ENCODE data around the gene PLPP4. TPM values are rescaled to one million over a fixed set of nuclear protein-coding genes. Genes with fewer than 3 reads are reported as not detected.

PLPP4 gene
- total and polyA plus RNA-seq, 2 donors (not counting 3 experiments of a cell fraction or from before 2014, with no cell fraction given): 15.5 to 36.4 TPM

DNA sequence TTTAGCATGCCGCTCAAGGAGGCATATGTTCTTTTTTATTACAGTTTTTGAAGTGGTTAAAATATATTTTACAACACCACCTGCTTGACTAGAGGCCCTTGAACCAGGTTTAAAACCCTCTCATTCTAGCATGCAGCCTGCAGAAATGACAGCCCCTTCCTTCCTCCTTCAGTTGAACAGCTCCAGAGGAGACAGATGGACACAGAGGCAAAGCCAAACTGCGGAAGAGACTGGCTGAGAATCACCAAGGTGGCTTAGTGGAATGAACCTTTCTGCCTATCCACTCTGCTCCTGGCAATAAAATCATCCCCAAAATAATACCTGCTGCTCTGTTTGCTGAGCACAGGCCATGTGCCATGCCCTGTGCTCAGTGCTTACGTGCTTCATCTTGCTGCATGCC lies 23.9 kb upstream of the PLPP4 start:
- no peaks in the 10 kb centered on the region for H3K9me1 ChIP-seq (replicated peaks; ENCODE audit: control insufficient read depth, extremely low read depth, insufficient read depth, low read length)
- H4K20me1 ChIP-seq (replicated peaks; ENCODE audit: control insufficient read depth, extremely low read depth, insufficient read depth, low read length): no peaks in the 10 kb centered on the region
- H3K4me1 ChIP-seq (ENCODE audit: control insufficient read depth, extremely low read depth, insufficient read depth, low read length): peaks cover 6% of the 10 kb centered on the region
- ChIA-PET POLR2A (no interaction called here), CTCF (interaction anchor here (2.5 kb wide), 1 partner anchor 9 kb away, joined by 8 read pairs; no protein-coding TSS in a partner anchor)
- no peak overlapping the region for H3K4me2 ChIP-seq (ENCODE audit: insufficient read depth, low read length)
- H3K9me3 ChIP-seq (replicated peaks; ENCODE audit: control insufficient read depth, insufficient read depth, low read length): no peaks in the 10 kb centered on the region
- intact Hi-C loops (cut with micrococcal nuclease) (no loop called here), dilution Hi-C loops (cut with MboI; ENCODE audit: extremely low pct_ligation_motif_present, low sequenced_read_pairs) (no loop called here)
- no peaks in the 10 kb centered on the region for H3K27me3 ChIP-seq (ENCODE audit: control insufficient read depth in 2 of 2, insufficient read depth in 2 of 2, low read length in 2 of 2)
- H3K27ac ChIP-seq (ENCODE audit: insufficient read depth, low read depth, low read length): no peak overlapping the region
- H3K9ac ChIP-seq (replicated peaks; ENCODE audit: extremely low read depth, insufficient read depth, low read length): no peak overlapping the region
- no TSS peak for BruUV-seq (replicated peaks)
- DNase-seq (ENCODE audit: low read depth, low spot score) (no peak), FAIRE-seq (no peak)
- H3K36me3 ChIP-seq (ENCODE audit: control insufficient read depth in 2 of 2, extremely low read depth in 1 of 2, insufficient read depth in 2 of 2, low read length in 2 of 2): no peaks in the 10 kb centered on the region
- no peak overlapping the region for H3K4me3 ChIP-seq (replicated peaks in 1 of 3; ENCODE audit: insufficient read depth in 1 of 3, low read depth in 1 of 3, low read length in 3 of 3)
- no peak overlapping the region for H2AFZ ChIP-seq (ENCODE audit: low read depth, low read length)
- no peaks in the 10 kb centered on the region for H3K79me2 ChIP-seq (ENCODE audit: control insufficient read depth, insufficient read depth, low read length)
- TF ChIP-seq, protein P1, sequence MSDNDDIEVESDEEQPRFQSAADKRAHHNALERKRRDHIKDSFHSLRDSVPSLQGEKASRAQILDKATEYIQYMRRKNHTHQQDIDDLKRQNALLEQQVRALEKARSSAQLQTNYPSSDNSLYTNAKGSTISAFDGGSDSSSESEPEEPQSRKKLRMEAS (IDR thresholded peaks at IDR 0.05; ENCODE audit: insufficient read depth, insufficient read length): no peak
- no peak for TF ChIP-seq POLR2AphosphoS5 (IDR thresholded peaks at IDR 0.05; ENCODE audit: insufficient read depth, low read depth, low read length)
- TF ChIP-seq JUN (IDR thresholded peaks at IDR 0.05; ENCODE audit: borderline replicate concordance, insufficient read depth, insufficient read length, low read depth): no peak

DNA sequence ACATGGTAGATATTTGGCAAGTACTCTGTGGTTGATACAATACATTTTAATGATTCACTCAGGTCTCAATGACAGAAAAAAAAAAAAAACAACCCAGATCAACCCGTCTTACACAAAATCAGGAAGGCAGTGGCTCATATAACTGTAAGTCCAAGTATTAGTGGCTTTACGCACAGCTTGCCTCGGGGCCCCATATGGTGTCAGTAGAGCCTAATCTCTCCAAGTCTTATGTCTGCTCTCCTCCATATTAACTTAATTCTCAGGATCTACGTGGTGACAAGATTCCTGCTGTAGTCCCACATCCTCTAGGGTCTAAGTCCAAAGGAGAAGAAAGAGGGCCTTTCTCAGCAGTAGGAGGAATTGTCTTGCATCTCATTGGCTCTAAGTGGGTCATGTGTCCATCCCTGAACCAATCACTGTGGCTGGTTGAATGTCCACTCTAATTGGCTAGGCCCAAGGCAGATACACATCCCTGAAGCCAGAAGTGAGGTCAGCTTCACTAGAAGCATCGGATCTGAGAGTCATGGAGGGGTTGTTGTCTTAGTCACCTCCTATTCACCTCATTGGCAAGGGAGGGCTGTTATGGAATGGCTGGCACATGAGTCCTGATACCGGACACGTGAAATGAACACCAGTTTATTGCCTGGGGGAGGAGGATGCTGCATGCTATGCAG lies 20.5 kb upstream of the PLPP4 start:
- intact Hi-C loops (cut with micrococcal nuclease) (no loop called here), dilution Hi-C loops (cut with MboI; ENCODE audit: extremely low pct_ligation_motif_present, low sequenced_read_pairs) (no loop called here)
- Histone ChIP-seq H3K9ac (replicated peaks; ENCODE audit: extremely low read depth, insufficient read depth, low read length) (no peak overlapping the region), H4K20me1 (replicated peaks; ENCODE audit: control insufficient read depth, extremely low read depth, insufficient read depth, low read length) (no peaks in the 10 kb centered on the region), H2AFZ (ENCODE audit: low read depth, low read length) (no peak overlapping the region), H3K9me1 (replicated peaks; ENCODE audit: control insufficient read depth, extremely low read depth, insufficient read depth, low read length) (no peaks in the 10 kb centered on the region), H3K27ac (ENCODE audit: insufficient read depth, low read depth, low read length) (no peak overlapping the region), H3K4me3 (replicated peaks in 1 of 3; ENCODE audit: insufficient read depth in 1 of 3, low read depth in 1 of 3, low read length in 3 of 3) (no peak overlapping the region), H3K9me3 (replicated peaks; ENCODE audit: control insufficient read depth, insufficient read depth, low read length) (no peaks in the 10 kb centered on the region), H3K4me1 (ENCODE audit: control insufficient read depth, extremely low read depth, insufficient read depth, low read length) (no peaks in the 10 kb centered on the region), H3K36me3 (ENCODE audit: control insufficient read depth in 2 of 2, extremely low read depth in 1 of 2, insufficient read depth in 2 of 2, low read length in 2 of 2) (no peaks in the 10 kb centered on the region), H3K27me3 (ENCODE audit: control insufficient read depth in 2 of 2, insufficient read depth in 2 of 2, low read length in 2 of 2) (no peaks in the 10 kb centered on the region), H3K79me2 (ENCODE audit: control insufficient read depth, insufficient read depth, low read length) (no peaks in the 10 kb centered on the region), H3K4me2 (ENCODE audit: insufficient read depth, low read length) (no peak overlapping the region)
- POLR2A ChIA-PET: no interaction called here
- no TSS peak for BruUV-seq (replicated peaks)
- DNase-seq (ENCODE audit: low read depth, low spot score) (no peak), FAIRE-seq (no peak)
- TF ChIP-seq POLR2AphosphoS5 (IDR thresholded peaks at IDR 0.05; ENCODE audit: insufficient read depth, low read depth, low read length) (no peak), EZH2 (IDR thresholded peaks at IDR 0.05; ENCODE audit: borderline replicate concordance, low read depth, low read length, severe bottlenecking) (no peak), FOS (IDR thresholded peaks at IDR 0.05; ENCODE audit: borderline replicate concordance, insufficient read depth, low read length) (no peak), JUN (IDR thresholded peaks at IDR 0.05; ENCODE audit: borderline replicate concordance, insufficient read depth, insufficient read length, low read depth) (no peak), POLR2A (IDR thresholded peaks at IDR 0.05; ENCODE audit: low read depth, low read length) (no peak), GATA2 (IDR thresholded peaks at IDR 0.05; ENCODE audit: insufficient read depth, insufficient read length, low read depth, low read length) (no peak), MYC (IDR thresholded peaks at IDR 0.05; ENCODE audit: low read depth, low read length) (no peak)
- TF ChIP-seq, protein P2, sequence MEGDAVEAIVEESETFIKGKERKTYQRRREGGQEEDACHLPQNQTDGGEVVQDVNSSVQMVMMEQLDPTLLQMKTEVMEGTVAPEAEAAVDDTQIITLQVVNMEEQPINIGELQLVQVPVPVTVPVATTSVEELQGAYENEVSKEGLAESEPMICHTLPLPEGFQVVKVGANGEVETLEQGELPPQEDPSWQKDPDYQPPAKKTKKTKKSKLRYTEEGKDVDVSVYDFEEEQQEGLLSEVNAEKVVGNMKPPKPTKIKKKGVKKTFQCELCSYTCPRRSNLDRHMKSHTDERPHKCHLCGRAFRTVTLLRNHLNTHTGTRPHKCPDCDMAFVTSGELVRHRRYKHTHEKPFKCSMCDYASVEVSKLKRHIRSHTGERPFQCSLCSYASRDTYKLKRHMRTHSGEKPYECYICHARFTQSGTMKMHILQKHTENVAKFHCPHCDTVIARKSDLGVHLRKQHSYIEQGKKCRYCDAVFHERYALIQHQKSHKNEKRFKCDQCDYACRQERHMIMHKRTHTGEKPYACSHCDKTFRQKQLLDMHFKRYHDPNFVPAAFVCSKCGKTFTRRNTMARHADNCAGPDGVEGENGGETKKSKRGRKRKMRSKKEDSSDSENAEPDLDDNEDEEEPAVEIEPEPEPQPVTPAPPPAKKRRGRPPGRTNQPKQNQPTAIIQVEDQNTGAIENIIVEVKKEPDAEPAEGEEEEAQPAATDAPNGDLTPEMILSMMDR (IDR thresholded peaks at IDR 0.05; ENCODE audit: extremely low read depth in 1 of 2, insufficient read depth in 1 of 2, low read depth in 1 of 2, low read length in 2 of 2): no peak
- TF ChIP-seq, protein P1 (IDR thresholded peaks at IDR 0.05; ENCODE audit: insufficient read depth, insufficient read length): no peak
- CTCF ChIA-PET: interaction anchor here (0.6 to 1.5 kb wide), 4 partner anchors 12 to 298 kb away, joined by 3 to 5 read pairs (median 3); no protein-coding TSS in a partner anchor
